PC-9 (cell line): Measurements from ENCODE around the gene TAX1BP1. TPM values are rescaled to one million over a fixed set of nuclear protein-coding genes. Genes with fewer than 3 reads are reported as not detected.

ENCODE experiments used
- BruUV-seq: library from RNA; stranded (reverse); fragments of 400-500 nt; replicated peaks from 2 replicates; lab custom pipeline; 2021; lab: Mats Ljungman, UMichigan
- CTCF ChIA-PET: fragments of 300-600 bp; sonication (Branson Sonifier 250); formaldehyde crosslinking; loops from one replicate; lab custom pipeline; 2022; ENCODE audit warnings: antibody characterized with exemption; lab: Charles Lee
- POLR2A ChIA-PET: fragments of 300-600 bp; sonication (Branson Sonifier 250); formaldehyde crosslinking; loops from one replicate; lab custom pipeline; 2022; ENCODE audit warnings: antibody characterized with exemption; ENCODE audit not compliant: unreplicated experiment; lab: Charles Lee
- DNase-seq, 2 experiments: peaks; one replicate each; pipeline versions ENCODE4 v3.0.0 to v3.0.0-alpha.2; 2015 to 2022; ENCODE audit warnings: mixed read lengths in 1 of 2
- H2AFZ ChIP-seq: fragments of 200-600 bp; sonication (generic); 2 replicates; pipeline ENCODE4 v1.8.1; 2017; ENCODE audit warnings: antibody characterized with exemption
- H3F3A ChIP-seq: fragments of 200-600 bp; sonication (generic); 2 replicates; pipeline ENCODE4 v1.8.1; 2017; ENCODE audit warnings: antibody characterized with exemption, mild to moderate bottlenecking, low read depth; ENCODE audit not compliant: insufficient read depth
- H3K27ac ChIP-seq: fragments of 200-600 bp; sonication (generic); 2 replicates; pipeline ENCODE4 v1.6.1; 2016; ENCODE audit warnings: mixed run types
- H3K27me3 ChIP-seq: fragments of 200-600 bp; sonication (generic); 2 replicates; pipeline ENCODE4 v1.6.1; 2016; ENCODE audit warnings: low read depth, mixed run types; ENCODE audit not compliant: insufficient read depth
- H3K36me3 ChIP-seq: fragments of 200-600 bp; sonication (generic); 2 replicates; pipeline ENCODE4 v1.6.1; 2016; ENCODE audit warnings: low read depth, mixed run types
- H3K4me1 ChIP-seq: fragments of 200-600 bp; sonication (generic); replicated peaks from 2 replicates; pipeline ENCODE4 v1.6.1; 2016; ENCODE audit warnings: mixed run types; ENCODE audit not compliant: insufficient read depth
- H3K4me2 ChIP-seq: fragments of 200-600 bp; sonication (generic); 2 replicates; pipeline ENCODE4 v1.6.1; 2017; ENCODE audit warnings: mixed run types
- H3K4me3 ChIP-seq: fragments of 200-600 bp; sonication (generic); 2 replicates; pipeline ENCODE4 v1.6.1; 2016; ENCODE audit warnings: mixed run types
- H3K79me2 ChIP-seq: fragments of 200-600 bp; sonication (generic); 2 replicates; pipeline ENCODE4 v1.6.1; 2017; ENCODE audit warnings: low read depth, mixed run types
- H3K9me2 ChIP-seq: fragments of 200-600 bp; sonication (generic); 2 replicates; pipeline ENCODE4 v1.8.1; 2017; ENCODE audit warnings: mild to moderate bottlenecking; ENCODE audit not compliant: insufficient read depth
- H3K9me3 ChIP-seq: fragments of 200-600 bp; sonication (generic); 2 replicates; pipeline ENCODE4 v1.8.1; 2016; ENCODE audit warnings: low read depth; ENCODE audit not compliant: insufficient read depth
- H4K20me1 ChIP-seq: fragments of 200-600 bp; sonication (generic); 2 replicates; pipeline ENCODE4 v1.8.1; 2017; ENCODE audit not compliant: insufficient read depth
- EZH2 ChIP-seq: fragments of 200-600 bp; sonication (generic); IDR thresholded peaks from 2 replicates; pipeline ENCODE4 v1.8.0; 2017; ENCODE audit warnings: antibody characterized with exemption, low read depth
- intact Hi-C: fragments of 100-400 bp; cut with micrococcal nuclease; formaldehyde crosslinking; loops from one replicate; pipeline ENCODE4 v1.10.0; 2022; ENCODE audit not compliant: unreplicated experiment
- total RNA-seq: library from RNA; stranded (reverse); gene quantifications from 2 replicates; pipeline ENCODE4 v1.2.3, GENCODE V29; 2021
- TF ChIP-seq, protein P1 (sequence below): fragments of 200-600 bp; sonication (generic); conservative IDR thresholded peaks from 2 replicates; pipeline ENCODE4 v1.6.1; 2017; ENCODE audit warnings: mixed run types, antibody characterized with exemption, mild to moderate bottlenecking, moderate library complexity

The TAX1BP1 gene
- total RNA-seq, 1 experiment from 2014 or later, result 174 TPM

DNA sequence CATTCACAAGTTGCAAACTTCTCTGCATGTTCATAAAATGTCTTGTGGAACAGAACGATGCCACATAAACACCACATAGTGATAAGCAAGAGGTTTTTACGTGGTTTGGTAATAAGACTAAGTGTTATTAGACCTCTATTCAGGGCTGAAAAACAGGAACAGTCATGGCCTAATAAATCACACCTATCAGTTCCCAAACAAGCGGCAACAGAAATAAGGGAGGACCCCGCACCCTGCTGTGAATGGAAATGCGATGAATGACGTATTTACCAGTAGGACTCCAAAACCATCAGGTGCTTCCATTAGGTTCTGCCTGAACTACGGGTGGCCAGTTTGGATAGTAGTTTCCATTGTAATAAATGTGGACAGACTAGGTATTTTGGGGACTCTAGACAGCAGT, 129.1 kb downstream of the TAX1BP1 start:
- Histone ChIP-seq H3K9me2 (no peaks in the 10 kb centered on the region), H2AFZ (no peak overlapping the region), H3K79me2 (no peaks in the 10 kb centered on the region), H3K36me3 (no peaks in the 10 kb centered on the region), H4K20me1 (no peaks in the 10 kb centered on the region), H3K4me3 (no peak overlapping the region), H3F3A (no peaks in the 10 kb centered on the region), H3K9me3 (no peaks in the 10 kb centered on the region), H3K27ac (no peak overlapping the region), H3K4me1 (no peaks in the 10 kb centered on the region), H3K4me2 (no peak overlapping the region), H3K27me3 (no peaks in the 10 kb centered on the region)
- peak in 1 of 2 experiments; percentile 28 for DNase-seq
- TF ChIP-seq EZH2, result no peak
- no TSS peak for BruUV-seq
- ChIA-PET POLR2A (no interaction called here), CTCF (no interaction called here)
- intact Hi-C loops, result no loop called here

DNA sequence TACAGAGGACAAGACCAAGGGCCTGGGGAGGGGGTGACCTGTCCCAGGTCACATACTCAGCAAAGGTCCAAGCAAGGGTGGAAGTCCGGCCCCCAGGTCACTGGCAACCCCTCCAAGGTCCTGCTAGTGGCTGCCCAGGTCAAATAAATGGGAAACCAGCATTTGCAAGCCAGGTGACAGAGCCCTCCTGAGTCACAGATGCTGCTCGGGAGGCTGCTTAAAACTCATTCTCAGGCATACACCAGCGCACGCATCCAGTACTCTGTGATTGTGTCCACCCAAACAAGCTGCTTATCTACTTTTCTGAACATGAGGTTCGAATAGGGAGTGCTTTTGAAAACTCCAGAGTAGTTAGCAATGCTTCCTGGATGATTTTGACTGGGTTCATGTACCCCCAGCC, 130.6 kb downstream of the TAX1BP1 start:
- Histone ChIP-seq H4K20me1 (no peaks in the 10 kb centered on the region), H3K36me3 (no peaks in the 10 kb centered on the region), H3K27me3 (no peaks in the 10 kb centered on the region), H3K9me2 (no peaks in the 10 kb centered on the region), H2AFZ (no peak overlapping the region), H3K9me3 (no peaks in the 10 kb centered on the region), H3K27ac (no peak overlapping the region), H3K4me1 (no peaks in the 10 kb centered on the region), H3K79me2 (no peaks in the 10 kb centered on the region), H3K4me2 (no peak overlapping the region), H3F3A (no peaks in the 10 kb centered on the region), H3K4me3 (no peak overlapping the region)
- TF ChIP-seq, protein P1, sequence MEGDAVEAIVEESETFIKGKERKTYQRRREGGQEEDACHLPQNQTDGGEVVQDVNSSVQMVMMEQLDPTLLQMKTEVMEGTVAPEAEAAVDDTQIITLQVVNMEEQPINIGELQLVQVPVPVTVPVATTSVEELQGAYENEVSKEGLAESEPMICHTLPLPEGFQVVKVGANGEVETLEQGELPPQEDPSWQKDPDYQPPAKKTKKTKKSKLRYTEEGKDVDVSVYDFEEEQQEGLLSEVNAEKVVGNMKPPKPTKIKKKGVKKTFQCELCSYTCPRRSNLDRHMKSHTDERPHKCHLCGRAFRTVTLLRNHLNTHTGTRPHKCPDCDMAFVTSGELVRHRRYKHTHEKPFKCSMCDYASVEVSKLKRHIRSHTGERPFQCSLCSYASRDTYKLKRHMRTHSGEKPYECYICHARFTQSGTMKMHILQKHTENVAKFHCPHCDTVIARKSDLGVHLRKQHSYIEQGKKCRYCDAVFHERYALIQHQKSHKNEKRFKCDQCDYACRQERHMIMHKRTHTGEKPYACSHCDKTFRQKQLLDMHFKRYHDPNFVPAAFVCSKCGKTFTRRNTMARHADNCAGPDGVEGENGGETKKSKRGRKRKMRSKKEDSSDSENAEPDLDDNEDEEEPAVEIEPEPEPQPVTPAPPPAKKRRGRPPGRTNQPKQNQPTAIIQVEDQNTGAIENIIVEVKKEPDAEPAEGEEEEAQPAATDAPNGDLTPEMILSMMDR, result no peak
- TF ChIP-seq EZH2, result no peak
- CTCF ChIA-PET, result no interaction called here
- no TSS peak for BruUV-seq
- peak in 1 of 2 experiments; percentile 19 for DNase-seq
- POLR2A ChIA-PET, result no interaction called here
- intact Hi-C loops, result no loop called here

DNA sequence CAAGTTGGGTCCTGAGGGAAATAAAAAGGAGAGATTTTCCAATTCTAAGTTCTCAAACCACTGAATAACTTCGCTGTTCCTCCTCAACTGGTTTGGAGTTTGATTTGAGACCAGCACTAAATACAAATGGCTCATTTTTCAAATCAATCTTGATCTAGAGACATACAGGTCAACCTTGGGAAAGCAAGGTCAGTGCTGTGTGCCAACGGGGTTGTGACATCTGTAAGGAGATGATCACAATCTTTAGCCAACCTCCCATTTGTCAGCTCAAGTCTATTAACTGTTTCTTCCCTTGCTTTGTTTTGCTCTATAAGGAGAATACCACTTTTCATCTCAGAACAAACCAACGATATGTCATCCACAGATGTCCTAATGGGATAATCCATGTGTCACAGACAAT, 131.1 kb downstream of the TAX1BP1 start:
- Histone ChIP-seq H3K79me2 (no peaks in the 10 kb centered on the region), H3F3A (no peaks in the 10 kb centered on the region), H3K9me3 (no peaks in the 10 kb centered on the region), H3K27ac (no peak overlapping the region), H3K4me3 (no peak overlapping the region), H3K9me2 (no peaks in the 10 kb centered on the region), H3K27me3 (no peaks in the 10 kb centered on the region), H3K4me2 (no peak overlapping the region), H3K36me3 (no peaks in the 10 kb centered on the region), H4K20me1 (no peaks in the 10 kb centered on the region), H3K4me1 (no peaks in the 10 kb centered on the region), H2AFZ (no peak overlapping the region)
- POLR2A ChIA-PET, result no interaction called here
- TF ChIP-seq, protein P1, result no peak
- TF ChIP-seq EZH2, result no peak
- BruUV-seq, result no TSS peak
- intact Hi-C loops, result no loop called here
- peak in 1 of 2 experiments; percentile 20 for DNase-seq
- CTCF ChIA-PET, result no interaction called here

DNA sequence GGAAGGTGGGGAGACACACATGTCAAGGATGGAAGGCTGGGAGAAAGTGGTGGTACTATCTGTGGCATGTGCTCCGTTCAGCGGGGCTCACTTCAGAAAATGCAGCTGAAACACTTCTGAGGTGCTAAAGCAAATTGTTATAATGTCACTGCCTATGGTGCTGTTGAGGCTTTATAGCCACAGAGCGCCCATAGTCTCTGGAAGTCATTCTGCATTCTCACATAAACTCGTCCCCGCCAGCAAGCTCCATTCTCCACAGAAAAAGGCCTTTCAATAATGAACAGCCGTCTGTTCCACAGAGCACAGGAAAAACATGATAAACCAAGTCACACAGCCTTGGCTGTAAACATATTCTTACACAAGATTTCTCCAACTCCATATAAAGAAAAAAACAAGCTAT, 131.9 kb downstream of the TAX1BP1 start:
- Histone ChIP-seq H2AFZ (no peak overlapping the region), H3K4me1 (no peaks in the 10 kb centered on the region), H3K27ac (no peak overlapping the region), H3K4me3 (no peak overlapping the region), H3K27me3 (no peaks in the 10 kb centered on the region), H3K79me2 (no peaks in the 10 kb centered on the region), H3K36me3 (no peaks in the 10 kb centered on the region), H3K9me2 (no peaks in the 10 kb centered on the region), H3K4me2 (no peak overlapping the region), H3F3A (no peaks in the 10 kb centered on the region), H3K9me3 (no peaks in the 10 kb centered on the region), H4K20me1 (no peaks in the 10 kb centered on the region)
- POLR2A ChIA-PET, result no interaction called here
- intact Hi-C loops, result no loop called here
- CTCF ChIA-PET, result no interaction called here
- DNase-seq, result peak in 1 of 2 experiments; percentile 21
- TF ChIP-seq, protein P1, result no peak
- TF ChIP-seq EZH2, result no peak
- no TSS peak for BruUV-seq
